HFFc6 (cell line): ENCODE results near the gene KRIT1. TPM values are rescaled to one million over a fixed set of nuclear protein-coding genes. Genes with fewer than 3 reads are reported as not detected.

Experiments used
- DNase-seq: peaks from one replicate; pipeline ENCODE4 v3.0.0-alpha.2; 2018
- H3K27ac Mint-ChIP-seq: 2 replicates; pipeline ENCODE4 v1.8.0; 2020; ENCODE audit warnings: mild to moderate bottlenecking, mixed read lengths
- H3K27me3 Mint-ChIP-seq: 2 replicates; pipeline ENCODE4 v1.8.0; 2021; ENCODE audit warnings: mild to moderate bottlenecking, moderate library complexity, mixed read lengths; ENCODE audit not compliant: insufficient read depth
- H3K36me3 Mint-ChIP-seq: 2 replicates; pipeline ENCODE4 v1.8.0; 2021; ENCODE audit warnings: low read depth, mixed read lengths
- H3K4me1 Mint-ChIP-seq: 2 replicates; pipeline ENCODE4 v1.8.0; 2020; ENCODE audit warnings: low read depth, mixed read lengths
- H3K4me3 Mint-ChIP-seq: 2 replicates; pipeline ENCODE4 v1.8.0; 2020; ENCODE audit warnings: mild to moderate bottlenecking, moderate library complexity, mixed read lengths
- H3K9me3 Mint-ChIP-seq: 2 replicates; pipeline ENCODE4 v1.8.0; 2020; ENCODE audit warnings: mild to moderate bottlenecking, mixed read lengths
- total RNA-seq, 6 experiments: library from RNA; stranded (reverse); fragmentation: NEBNext Ultra II Directional; extraction: Animal tissue kit (Norgen Biotek cat#: 25700); gene quantifications; 2 replicates in 1 of 6; 3 replicates in 5 of 6; pipeline ENCODE4 v1.2.3, GENCODE V29; 2021
- TF ChIP-seq, protein P1 (sequence below): fragments of 200-600 bp; sonication (generic); IDR thresholded peaks from 2 replicates; pipeline ENCODE4 v1.5.0; 2021; ENCODE audit warnings: antibody characterized with exemption, mild to moderate bottlenecking

The KRIT1 gene
- total RNA-seq, 6 experiments from 2014 or later = 25.9 to 29.3 (median 28.0) TPM

DNA sequence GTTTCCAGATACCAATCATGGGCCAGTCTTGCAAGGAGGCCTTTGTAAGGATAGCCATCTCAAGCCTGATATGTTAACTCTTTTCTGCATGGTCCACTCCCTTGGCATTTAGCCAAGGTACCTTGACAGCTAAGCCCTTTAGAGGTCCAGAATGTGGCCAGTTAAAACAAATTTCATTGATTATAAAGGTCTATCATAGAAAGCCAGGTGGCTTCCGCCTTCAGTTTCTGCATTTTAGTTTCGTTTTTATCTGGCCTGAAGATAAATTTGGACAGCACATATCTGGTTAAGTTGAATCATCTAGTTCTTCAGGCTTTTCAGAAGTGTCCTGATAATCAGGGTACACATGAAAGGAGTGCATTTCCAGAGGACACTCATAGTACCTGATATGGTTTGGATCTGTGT is 30.7 kb upstream of the KRIT1 start:
- TF ChIP-seq, protein P1, sequence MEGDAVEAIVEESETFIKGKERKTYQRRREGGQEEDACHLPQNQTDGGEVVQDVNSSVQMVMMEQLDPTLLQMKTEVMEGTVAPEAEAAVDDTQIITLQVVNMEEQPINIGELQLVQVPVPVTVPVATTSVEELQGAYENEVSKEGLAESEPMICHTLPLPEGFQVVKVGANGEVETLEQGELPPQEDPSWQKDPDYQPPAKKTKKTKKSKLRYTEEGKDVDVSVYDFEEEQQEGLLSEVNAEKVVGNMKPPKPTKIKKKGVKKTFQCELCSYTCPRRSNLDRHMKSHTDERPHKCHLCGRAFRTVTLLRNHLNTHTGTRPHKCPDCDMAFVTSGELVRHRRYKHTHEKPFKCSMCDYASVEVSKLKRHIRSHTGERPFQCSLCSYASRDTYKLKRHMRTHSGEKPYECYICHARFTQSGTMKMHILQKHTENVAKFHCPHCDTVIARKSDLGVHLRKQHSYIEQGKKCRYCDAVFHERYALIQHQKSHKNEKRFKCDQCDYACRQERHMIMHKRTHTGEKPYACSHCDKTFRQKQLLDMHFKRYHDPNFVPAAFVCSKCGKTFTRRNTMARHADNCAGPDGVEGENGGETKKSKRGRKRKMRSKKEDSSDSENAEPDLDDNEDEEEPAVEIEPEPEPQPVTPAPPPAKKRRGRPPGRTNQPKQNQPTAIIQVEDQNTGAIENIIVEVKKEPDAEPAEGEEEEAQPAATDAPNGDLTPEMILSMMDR = no peak
- Mint-ChIP-seq H3K27me3 (no peaks in the 10 kb centered on the region; the same call in 1 of the 2 replicates), H3K9me3 (no peaks in the 10 kb centered on the region), H3K27ac (no peak overlapping the region), H3K36me3 (0 out of 2 replicates have a peak, but pooled peaks cover 13% of the 10 kb centered on the region), H3K4me1 (no peaks in the 10 kb centered on the region; the same call in 1 of the 2 replicates), H3K4me3 (no peak overlapping the region)
- no peak for DNase-seq

DNA sequence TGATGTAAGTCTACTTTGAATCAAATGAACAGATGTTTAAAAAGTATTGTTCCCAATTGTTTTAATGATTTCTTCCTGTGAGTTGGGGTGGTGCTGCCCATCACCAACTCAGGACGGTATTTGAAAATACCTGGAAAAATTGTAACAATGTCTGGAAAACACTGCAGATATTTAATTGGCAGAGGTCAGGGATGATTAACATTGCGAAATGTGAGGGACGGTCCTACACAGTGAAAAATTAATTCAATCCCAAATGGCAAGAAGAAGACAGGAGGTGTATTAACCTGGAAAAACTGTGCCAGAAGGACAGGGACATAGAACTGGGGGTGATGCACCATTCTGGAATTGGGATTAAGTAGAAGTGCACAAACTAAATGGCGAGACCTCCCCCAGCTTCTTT is 29.6 kb upstream of the KRIT1 start:
- no peaks in the 10 kb centered on the region; the same call in 1 of the 2 replicates for H3K4me1 Mint-ChIP-seq
- H3K36me3 Mint-ChIP-seq = 0 out of 2 replicates have a peak, but pooled peaks cover 8% of the 10 kb centered on the region
- H3K27ac Mint-ChIP-seq = no peak overlapping the region
- no peak overlapping the region for H3K4me3 Mint-ChIP-seq
- H3K27me3 Mint-ChIP-seq = no peaks in the 10 kb centered on the region; the same call in 1 of the 2 replicates
- no peak for DNase-seq
- TF ChIP-seq, protein P1 = no peak
- H3K9me3 Mint-ChIP-seq = no peaks in the 10 kb centered on the region

DNA sequence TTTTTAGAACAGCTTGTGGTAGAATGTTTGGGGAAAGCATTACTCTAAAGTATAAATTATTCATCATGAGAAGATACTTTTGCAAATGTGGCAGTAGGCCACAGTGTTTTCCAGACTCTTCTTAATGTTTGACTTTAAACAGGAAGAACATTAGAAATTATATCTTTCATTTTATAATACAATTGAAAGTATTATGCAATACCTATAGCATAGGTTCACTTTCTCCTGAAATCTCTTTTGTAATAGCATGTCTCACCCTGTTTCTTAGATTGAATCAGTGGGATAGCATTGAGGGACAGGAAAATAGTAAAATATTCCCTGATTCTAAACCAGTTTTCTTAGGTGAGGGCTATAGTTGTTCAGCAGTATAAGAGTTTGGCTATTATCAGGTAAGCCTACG is 23.2 kb upstream of the KRIT1 start:
- peaks cover 2% of the 10 kb centered on the region for H3K36me3 Mint-ChIP-seq
- H3K9me3 Mint-ChIP-seq = no peaks in the 10 kb centered on the region
- DNase-seq = no peak
- H3K4me1 Mint-ChIP-seq = no peaks in the 10 kb centered on the region; the same call in 1 of the 2 replicates
- TF ChIP-seq, protein P1 = no peak
- no peaks in the 10 kb centered on the region; the same call in 1 of the 2 replicates for H3K27me3 Mint-ChIP-seq
- H3K27ac Mint-ChIP-seq = no peak overlapping the region
- H3K4me3 Mint-ChIP-seq = no peak overlapping the region

DNA sequence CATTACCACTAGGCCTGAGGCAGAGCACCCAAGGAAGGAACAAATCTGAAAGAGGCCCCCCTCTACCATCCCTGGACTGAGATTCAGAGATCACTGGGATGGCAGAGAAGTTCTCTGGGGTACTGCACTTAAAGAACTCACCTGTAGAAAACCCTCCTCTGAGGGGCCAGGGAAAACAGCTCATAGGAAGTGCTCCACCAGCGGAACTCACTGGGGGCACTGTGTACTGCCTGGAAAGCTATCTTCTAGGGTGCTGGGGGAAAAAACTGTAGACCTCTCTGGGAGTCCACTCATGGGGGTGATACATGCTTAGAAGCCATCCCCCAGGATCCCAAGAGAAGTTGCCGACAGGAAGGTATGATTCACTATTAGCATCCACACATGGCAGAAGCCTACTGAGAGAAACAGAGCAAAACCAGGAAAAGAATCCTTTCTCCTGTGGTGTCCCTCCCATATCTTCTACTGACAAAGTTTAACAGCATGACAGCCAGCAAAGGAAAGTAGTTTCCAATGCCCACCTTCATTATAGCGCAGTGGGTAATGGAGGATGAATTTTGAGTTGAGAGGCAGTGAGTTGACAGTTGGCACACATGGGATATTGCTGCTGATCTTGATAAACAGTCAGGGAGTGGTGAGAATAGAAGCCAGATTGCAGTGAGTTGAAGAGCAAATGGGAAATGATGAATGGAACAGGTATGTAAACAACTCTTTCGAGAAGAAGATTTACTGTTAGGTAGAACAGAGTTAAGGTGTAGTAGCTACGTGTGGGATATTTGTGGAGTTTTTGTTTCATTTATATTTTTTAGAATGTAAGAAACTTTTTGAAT is 20.9 kb upstream of the KRIT1 start:
- no peak overlapping the region for H3K27ac Mint-ChIP-seq
- H3K4me1 Mint-ChIP-seq = no peaks in the 10 kb centered on the region
- no peaks in the 10 kb centered on the region for H3K27me3 Mint-ChIP-seq
- H3K9me3 Mint-ChIP-seq = no peaks in the 10 kb centered on the region
- peaks cover 6% of the 10 kb centered on the region for H3K36me3 Mint-ChIP-seq
- DNase-seq = no peak
- TF ChIP-seq, protein P1 = no peak
- no peak overlapping the region for H3K4me3 Mint-ChIP-seq

DNA sequence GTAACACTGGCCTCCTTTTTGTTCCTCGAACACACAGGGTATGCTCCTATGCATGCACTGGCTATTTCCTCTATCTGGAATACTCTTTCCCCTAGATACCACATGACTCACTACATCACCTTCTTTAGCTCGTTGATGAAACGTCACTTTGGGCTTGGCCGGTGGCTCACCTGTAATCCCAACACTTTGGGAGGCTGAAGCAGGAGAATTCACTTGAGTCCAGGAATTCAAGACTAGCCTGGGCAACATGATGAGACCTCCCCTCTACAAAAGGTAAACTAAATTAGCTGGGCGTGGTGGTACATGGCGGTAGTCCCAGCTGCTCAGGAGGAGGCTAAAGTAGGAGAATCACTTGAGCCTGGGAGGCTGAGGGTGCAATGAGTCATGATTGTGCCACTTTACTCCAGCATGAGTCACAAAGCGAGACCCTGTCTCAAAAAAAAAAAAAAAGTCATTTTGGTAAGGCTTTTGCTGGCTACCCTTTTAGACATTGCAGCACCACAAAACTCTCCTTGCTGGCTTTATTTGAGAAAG is 14.6 kb upstream of the KRIT1 start:
- Mint-ChIP-seq H3K4me3 (no peak overlapping the region), H3K36me3 (peaks cover 15% of the 10 kb centered on the region), H3K4me1 (peaks cover 22% of the 10 kb centered on the region), H3K27ac (no peak overlapping the region; the same call in 1 of the 2 replicates), H3K27me3 (no peaks in the 10 kb centered on the region), H3K9me3 (no peaks in the 10 kb centered on the region)
- TF ChIP-seq, protein P1 = no peak
- no peak for DNase-seq
